HG02852 (cell line): ENCODE results near the gene GSK3B.

Experiments
- ATAC-seq: cut with Tn5 transposase; IDR thresholded peaks from one replicate; pipeline ENCODE4 v1.9.1; 2021; ENCODE audit warnings: mild to moderate bottlenecking, moderate library complexity; ENCODE audit not compliant: unreplicated experiment

GSK3B gene

GRCh38 chr3:120098710-120099109, 4.5 kb upstream of the GSK3B start:
- no peak for ATAC-seq

GRCh38 chr3:120095979-120096426, 1.8 kb upstream of the GSK3B start:
- no peak for ATAC-seq

DNA sequence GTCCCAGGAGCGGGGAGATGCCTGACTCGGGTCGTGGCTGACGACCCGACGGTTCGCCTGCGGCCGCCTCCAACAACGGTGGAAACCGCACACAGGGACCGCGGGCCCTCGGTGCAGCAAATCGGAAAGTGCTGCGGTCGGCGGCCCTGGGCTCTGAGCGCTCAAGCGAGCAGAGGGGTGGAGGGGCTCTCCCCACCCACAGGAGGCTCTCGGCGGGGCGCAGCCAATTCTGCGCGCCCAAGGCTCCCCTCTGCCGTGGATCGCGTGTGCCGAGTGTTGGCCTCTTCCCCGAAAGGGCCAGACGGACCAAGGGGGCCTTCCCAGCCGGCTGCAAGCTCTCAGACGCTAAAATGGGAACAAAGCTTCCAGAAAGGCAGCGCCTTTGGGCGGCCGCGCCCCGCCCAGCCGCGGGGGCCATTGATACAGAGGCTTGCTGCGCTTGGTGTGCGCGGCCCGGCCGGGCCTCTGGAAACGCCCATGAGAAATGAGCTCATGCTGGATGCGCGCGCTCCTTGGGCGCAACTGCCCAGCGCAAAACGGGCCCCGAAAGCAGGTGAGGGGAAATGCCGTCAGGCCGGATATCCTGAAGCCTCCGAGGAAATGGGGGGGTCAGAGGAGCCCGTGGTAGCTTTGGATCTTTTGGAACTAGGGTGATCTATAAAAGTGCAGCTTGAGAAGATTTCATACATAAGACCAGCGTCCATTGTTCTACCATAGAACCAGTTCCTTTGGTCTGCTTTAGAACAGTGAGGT, 1.2 kb upstream of the GSK3B start:
- peak; percentile 42 for ATAC-seq

GRCh38 chr3:120094776-120095225, 554 bp upstream of the GSK3B start:
- ATAC-seq, result peak; percentile 69

DNA sequence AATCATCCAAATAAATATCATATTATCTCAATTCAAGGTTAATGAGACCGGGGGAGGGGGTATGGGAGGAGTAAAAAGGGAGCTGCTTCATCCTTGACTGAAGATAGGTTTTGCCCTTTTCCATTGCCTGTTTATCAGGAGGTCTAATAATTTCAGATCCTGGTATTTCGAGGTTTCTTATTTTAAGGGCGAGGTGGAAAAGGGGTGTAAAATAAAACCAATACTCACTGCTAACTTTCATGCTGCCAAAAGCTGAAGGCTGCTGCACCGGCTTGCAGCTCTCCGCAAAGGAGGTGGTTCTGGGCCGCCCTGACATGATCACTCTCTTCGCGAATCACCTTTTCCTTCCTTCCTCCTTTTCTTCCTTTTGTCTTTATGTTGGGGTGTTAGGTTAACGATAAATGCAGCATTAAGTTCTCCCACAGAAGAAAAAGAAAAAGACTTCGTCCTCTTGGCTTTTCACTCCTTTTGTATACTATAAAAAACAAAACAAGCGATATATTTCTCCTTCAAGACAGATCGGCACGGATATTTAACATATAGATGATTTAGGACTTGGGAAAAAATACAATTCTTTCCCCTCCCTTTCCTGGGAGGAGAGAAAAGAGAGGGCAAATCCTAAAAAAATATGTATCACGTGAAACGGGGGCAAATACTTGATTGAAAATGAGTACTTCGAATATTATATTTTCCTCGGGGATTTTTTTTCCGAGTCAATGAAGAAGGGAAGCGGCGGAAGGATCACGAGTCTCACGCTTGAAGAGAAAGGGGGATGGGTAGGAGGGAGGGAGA, 932 bp downstream of the GSK3B start:
- no peak for ATAC-seq

DNA sequence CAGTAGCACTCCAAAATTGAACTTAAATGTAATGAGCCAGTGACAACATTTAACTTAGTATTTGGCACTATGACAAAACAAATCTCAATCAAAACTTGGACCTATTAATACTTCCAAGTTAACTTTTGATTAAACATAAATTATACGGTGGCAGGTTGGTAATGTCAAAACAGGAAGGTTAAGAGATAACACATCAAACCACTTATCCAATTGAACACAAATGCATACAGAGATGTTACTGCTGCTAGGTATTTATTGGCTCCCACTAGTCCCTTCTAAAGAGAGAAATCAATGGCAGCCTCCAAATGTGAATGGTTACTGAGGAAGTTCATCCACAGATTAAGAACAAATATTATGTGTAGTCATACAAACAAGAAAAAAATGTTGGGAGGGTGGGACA, 1.8 kb downstream of the GSK3B start:
- ATAC-seq, result no peak

DNA sequence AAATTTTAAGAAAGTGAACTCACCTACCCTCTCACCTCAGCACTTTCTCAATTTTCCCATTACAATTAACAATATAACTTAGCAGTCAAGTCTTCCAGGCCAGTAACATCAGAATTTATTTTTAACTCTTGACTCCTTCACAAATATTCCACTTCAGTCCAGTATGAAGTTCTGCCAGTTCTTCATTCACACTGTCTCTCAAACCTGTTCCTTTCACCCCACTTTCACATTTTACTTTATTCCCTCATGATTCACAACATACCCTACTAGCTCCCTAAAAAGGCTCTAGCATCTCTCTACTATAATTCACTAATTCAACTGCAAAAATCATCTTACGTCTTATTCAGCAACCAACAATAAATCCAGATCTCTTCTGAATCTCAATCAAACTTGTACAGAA, 3.8 kb downstream of the GSK3B start:
- ATAC-seq, result no peak

DNA sequence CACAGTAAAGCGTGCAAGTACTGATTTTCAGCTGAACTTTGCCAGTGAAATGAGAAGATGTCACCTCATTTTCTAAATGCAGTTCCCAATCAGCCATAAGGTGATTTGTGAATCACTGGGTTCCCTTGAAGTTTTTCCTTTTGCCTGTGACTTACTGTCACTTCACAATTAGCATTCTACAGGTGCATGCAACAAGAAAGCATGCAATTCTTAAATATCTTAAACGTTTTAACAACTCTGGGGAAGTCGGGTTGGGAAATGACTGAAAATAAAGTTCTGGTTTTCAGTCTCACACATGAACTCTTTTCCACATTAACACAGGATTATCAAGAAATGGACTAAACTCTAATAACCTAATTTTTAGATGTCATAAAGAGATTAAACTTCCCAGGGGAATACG, 5.2 kb downstream of the GSK3B start:
- no peak for ATAC-seq

DNA sequence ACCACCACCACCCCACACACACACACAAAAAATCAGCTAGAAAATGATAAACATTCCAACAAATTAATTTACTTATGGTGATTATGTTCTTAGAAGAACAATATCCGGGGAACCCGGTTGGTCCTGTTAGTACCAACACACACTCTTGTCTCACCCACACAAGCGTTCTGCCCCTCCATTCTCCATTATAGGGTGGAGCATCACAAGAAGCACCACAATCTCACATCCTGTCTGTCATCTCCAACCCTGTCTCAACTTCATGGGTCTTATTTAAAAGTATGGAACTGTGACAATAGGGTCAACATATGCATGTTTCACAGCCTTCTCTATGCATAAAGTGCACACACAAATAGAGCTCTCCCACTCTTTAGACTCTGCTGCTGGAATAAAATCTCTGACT, 5.6 kb downstream of the GSK3B start:
- ATAC-seq, result no peak

DNA sequence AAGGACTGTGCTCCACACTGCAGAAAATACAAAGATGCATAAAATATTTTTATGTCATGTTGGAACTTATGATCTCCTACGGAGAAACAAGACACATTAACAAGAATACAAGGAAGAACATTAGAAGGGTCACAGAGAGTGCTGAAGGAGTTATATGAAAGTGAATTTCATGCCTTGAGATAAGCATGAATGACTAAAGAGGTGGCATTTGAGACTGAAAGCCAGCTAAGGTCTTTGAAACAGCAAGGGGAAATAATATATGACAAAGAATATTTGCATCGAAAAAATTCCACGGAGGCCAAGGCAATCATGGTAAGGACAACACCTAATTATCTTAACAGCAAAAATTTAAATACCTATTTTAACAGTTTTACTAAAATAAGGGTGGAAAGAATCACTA, 12.5 kb downstream of the GSK3B start:
- ATAC-seq, result peak; percentile 59

- ATAC-seq, result no peak
Observed at GRCh38 chr3:120080836-120081235, 13.4 kb downstream of the GSK3B start.

DNA sequence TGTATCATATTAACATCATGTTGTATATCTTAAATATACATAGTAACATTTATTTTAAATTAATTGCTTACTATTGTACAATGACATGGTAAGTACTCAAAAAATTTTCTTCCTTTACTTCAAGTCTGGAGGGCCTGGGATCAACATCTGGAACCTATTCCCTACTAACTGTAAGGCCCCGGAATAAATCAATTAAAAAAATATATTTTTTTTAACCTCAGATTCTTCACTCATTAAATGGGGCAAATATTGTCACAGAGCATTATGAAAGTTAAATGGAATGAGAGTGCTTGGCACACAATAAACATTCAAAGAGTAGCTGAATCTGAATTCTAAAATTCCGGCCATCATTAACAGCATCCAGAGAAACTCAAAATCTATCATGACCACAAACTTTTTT, 16.5 kb downstream of the GSK3B start:
- ATAC-seq, result no peak

DNA sequence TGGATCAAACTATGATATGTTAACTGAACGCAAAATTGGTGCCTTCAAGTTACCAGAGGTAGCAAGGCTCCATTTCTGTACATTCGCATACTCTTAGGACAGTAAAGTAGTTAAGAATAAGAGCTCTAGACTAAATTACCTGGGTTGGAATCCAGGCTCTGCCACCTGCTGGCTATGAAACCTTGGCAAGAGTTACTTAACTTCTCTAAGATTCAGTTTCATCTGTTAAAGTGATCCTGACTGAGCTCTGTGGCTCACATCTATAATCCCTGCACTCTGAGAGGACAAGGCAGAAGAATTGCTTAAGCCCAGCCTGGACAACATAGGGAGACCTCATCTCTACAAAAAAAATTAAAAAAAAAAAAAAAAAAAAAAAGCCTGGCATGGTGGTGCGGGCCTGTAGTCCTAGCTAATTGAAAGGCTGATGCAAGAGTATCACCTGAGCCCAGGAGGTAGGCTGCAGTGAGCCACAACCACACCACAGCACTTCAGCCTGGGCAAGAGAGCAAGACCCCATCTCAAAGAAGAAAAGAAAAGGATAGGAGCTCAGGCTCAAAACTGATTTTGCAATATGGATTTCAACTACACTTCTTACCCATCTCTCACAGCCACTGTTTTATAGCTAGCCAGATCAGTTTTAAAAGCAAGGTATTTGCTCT, 21.3 kb downstream of the GSK3B start:
- no peak for ATAC-seq

DNA sequence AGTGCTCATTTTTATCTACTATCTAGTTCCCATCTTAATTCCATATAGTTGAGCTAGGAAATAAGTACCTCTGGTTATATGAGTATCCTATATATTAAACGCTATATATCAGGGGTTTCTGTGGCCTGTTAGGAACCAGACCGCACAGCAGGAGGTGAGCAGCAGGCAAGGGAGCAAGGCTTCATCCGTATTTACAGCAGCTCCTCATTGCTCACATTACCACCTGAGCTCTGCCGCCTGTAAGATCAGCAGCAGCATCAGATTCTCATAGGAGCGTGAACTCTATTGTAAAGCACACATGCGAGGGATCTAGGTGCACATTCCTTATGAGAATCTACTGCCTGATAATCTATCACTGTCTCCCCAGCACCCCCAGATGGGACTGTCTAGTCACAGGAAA, 23.0 kb downstream of the GSK3B start:
- ATAC-seq, result no peak

- ATAC-seq, result no peak
Observed at GRCh38 chr3:120070263-120070981, 23.8 kb downstream of the GSK3B start.

DNA sequence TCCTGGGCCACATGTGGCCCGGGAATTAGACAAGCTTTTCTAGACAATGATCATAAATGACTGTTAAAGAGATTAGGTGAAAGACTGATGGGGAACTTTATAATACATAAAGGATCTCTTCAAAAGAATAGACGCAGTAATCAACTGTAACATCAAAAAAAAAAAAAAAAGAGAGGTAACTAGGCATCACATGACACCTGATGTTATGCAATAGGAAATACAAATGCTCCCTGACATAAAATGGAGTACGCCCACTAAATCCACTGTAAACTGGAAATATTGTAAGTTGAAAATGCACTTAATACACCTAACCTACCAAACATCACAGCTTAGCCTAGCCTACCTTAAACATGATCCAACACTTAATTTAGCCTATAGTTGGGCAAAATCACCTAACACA, 27.2 kb downstream of the GSK3B start:
- ATAC-seq, result no peak

GRCh38 chr3:120066634-120067033, 27.6 kb downstream of the GSK3B start:
- no peak for ATAC-seq

DNA sequence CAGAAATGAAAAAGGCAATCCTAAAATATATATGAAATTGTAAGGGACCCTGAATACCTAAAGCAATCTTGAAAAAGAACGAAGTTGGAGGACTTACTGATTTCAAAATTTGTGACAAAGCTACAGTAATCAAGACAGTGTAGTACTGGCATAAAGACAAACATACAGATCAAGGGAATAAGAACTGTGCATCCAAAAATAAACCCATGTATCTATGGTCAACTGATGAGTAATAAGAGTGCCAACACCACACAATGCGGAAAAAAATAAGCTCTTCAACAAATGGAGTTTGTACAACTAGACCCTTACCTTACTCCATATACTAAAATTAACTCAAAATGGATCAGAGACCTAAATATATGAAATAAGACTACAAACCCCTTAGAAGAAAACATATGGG, 29.6 kb downstream of the GSK3B start:
- no peak for ATAC-seq

DNA sequence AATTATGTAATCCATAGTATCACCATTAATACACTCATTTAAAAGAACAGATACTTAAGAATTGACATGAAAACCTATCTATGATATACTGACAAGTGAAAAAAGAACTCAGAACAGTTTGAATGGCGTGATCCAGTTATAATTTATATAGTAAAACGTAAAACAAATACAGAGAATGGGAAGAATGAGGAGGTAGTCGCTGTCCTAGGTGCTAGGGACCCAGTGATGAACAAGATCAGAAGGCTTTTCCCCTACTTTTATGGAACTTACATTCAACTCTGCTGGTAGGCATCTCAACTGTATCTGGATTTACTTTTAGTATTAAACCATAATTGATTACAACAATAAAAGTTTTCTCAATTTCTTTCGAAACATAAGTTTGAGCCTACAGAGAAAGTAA, 31.8 kb downstream of the GSK3B start:
- no peak for ATAC-seq

DNA sequence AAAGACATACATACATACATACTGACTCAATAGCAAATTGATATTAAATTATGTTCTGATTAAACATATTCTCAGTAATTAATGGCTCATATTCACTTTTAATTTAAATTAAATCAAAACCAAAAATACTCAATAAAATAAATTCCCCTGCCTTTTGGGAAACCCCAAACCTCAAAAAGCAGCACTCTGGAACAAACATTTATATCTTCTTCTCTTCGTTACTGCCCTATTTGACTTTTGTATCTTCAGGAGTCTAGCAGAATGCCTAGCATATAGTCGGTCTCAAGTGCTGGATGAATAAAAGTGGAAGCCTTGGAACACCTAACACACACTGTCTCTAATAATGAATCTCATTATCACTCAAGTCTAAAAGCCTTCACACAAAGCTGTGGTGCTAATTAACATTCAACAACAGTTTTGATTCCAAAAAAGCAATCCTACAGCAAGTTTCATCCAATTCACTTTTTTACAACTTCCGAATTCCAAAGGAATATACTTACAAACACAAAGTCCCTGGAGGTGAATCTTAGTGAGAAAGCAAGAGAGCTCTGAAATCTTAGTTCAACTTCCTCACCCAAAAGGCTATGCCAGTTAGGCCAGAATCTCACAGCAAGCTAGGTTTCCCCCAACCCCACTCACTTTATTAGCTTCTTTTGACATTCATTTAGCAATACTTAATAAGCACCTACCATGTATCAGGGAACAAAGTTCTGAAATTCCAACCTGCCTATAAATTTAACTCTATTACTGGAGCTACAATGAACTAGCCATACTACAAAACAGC, 35.0 kb downstream of the GSK3B start:
- ATAC-seq, result no peak
